GM23248 (cell line): ENCODE data around the gene SLC35F3.

Experiments used
- EZH2 ChIP-seq: fragments of 200-600 bp; sonication (generic); IDR thresholded peaks from 2 replicates; pipeline ENCODE4 v1.6.1; 2018; ENCODE audit warnings: antibody characterized with exemption, mild to moderate bottlenecking; ENCODE audit not compliant: insufficient read depth, poor library complexity, severe bottlenecking
- EZH2phosphoT487 ChIP-seq: fragments of 200-600 bp; sonication (generic); IDR thresholded peaks from 2 replicates; pipeline ENCODE4 v1.6.1; 2018; ENCODE audit warnings: antibody characterized with exemption, moderate library complexity, mild to moderate bottlenecking, low read depth; ENCODE audit not compliant: insufficient read depth

GRCh38 chr1:233971753-233972152 is 67.3 kb downstream of the SLC35F3 start:
- TF ChIP-seq EZH2phosphoT487 = no peak
- TF ChIP-seq EZH2 = no peak
